ENCODE data around the gene ARHGEF11.
A peak's percentile ranks its signal among the peaks of the same experiment; 100 is the strongest.
"Not testable (repeated sequence)": the region's sequence is repeated elsewhere in the genome, so short reads cannot be mapped to it uniquely, and the experiment has no call there.

ARHGEF11 gene

GRCh38 chr1:157045250-157046218, at the start of gene ARHGEF11:
TSS of gene ARHGEF11 (minus strand) at chr1:157045742. CDS start at chr1:157044330, 1,412 bp downstream.
- peak in 1 of 2 experiments; percentile 5 for DNase-seq

- no peak for DNase-seq
Measured at GRCh38 chr1:157095091-157095490, 49.5 kb upstream of the ARHGEF11 start.

- no peak for DNase-seq
Measured at GRCh38 chr1:157092831-157093230, 47.3 kb upstream of the ARHGEF11 start.

- no peak for DNase-seq
Measured at GRCh38 chr1:157091668-157092273, 46.2 kb upstream of the ARHGEF11 start.

- no peak for DNase-seq
Measured at GRCh38 chr1:157091186-157091585, 45.6 kb upstream of the ARHGEF11 start.

GRCh38 chr1:157090771-157091170, 45.2 kb upstream of the ARHGEF11 start:
- no peak for DNase-seq

GRCh38 chr1:157090196-157090647, 44.7 kb upstream of the ARHGEF11 start:
- DNase-seq, result peak in 1 of 2 experiments; percentile 8

- no peak for DNase-seq
Measured at GRCh38 chr1:157089789-157090188, 44.2 kb upstream of the ARHGEF11 start.

GRCh38 chr1:157088607-157089006, 43.1 kb upstream of the ARHGEF11 start:
- no peak for DNase-seq

GRCh38 chr1:157087030-157087429, 41.5 kb upstream of the ARHGEF11 start:
- DNase-seq, result no peak

- DNase-seq, result no peak
Measured at GRCh38 chr1:157086299-157086698, 40.8 kb upstream of the ARHGEF11 start.

GRCh38 chr1:157085421-157085820, 39.9 kb upstream of the ARHGEF11 start:
- DNase-seq, result no peak

GRCh38 chr1:157084720-157085119, 39.2 kb upstream of the ARHGEF11 start:
- DNase-seq, result no peak

- DNase-seq, result no peak
Measured at GRCh38 chr1:157081707-157082106, 36.2 kb upstream of the ARHGEF11 start.

GRCh38 chr1:157080714-157081113, 35.2 kb upstream of the ARHGEF11 start:
- no peak for DNase-seq

GRCh38 chr1:157077394-157077793, 31.9 kb upstream of the ARHGEF11 start:
- DNase-seq, result no peak

- no peak for DNase-seq
Measured at GRCh38 chr1:157073944-157074685, 28.6 kb upstream of the ARHGEF11 start.

GRCh38 chr1:157069601-157070000, 24.1 kb upstream of the ARHGEF11 start:
- no peak for DNase-seq

- not testable (repeated sequence) for DNase-seq
Measured at GRCh38 chr1:157059241-157059640, 13.7 kb upstream of the ARHGEF11 start.

- DNase-seq, result no peak
Measured at GRCh38 chr1:157056269-157056668, 10.7 kb upstream of the ARHGEF11 start.

- DNase-seq, result not testable (repeated sequence)
Measured at GRCh38 chr1:157055729-157056128, 10.2 kb upstream of the ARHGEF11 start.

GRCh38 chr1:157050836-157051235, 5.3 kb upstream of the ARHGEF11 start:
- DNase-seq, result no peak

- no peak for DNase-seq
Measured at GRCh38 chr1:157047062-157047410, 1.5 kb upstream of the ARHGEF11 start.
